22Rv1 (cell line): ENCODE data around the gene POU2F3.

Source experiments
- H3K27ac ChIP-seq: fragments of 450-650 bp; 2 replicates; pipeline ENCODE4 v1.5.1; 2017
- CTCF ChIP-seq: fragments of 450-650 bp; IDR thresholded peaks from 2 replicates; pipeline ENCODE4 v1.5.1; 2017; ENCODE audit warnings: mild to moderate bottlenecking
- ZFX ChIP-seq: fragments of 450-650 bp; IDR thresholded peaks from 2 replicates; pipeline ENCODE4 v1.6.1; 2017; ENCODE audit warnings: antibody characterized with exemption, borderline replicate concordance

The POU2F3 gene

GRCh38 chr11:120226714-120227113, 13.2 kb upstream of the POU2F3 start:
- no peak overlapping the region for H3K27ac ChIP-seq
- TF ChIP-seq ZFX, result no peak
- TF ChIP-seq CTCF, result no peak

DNA sequence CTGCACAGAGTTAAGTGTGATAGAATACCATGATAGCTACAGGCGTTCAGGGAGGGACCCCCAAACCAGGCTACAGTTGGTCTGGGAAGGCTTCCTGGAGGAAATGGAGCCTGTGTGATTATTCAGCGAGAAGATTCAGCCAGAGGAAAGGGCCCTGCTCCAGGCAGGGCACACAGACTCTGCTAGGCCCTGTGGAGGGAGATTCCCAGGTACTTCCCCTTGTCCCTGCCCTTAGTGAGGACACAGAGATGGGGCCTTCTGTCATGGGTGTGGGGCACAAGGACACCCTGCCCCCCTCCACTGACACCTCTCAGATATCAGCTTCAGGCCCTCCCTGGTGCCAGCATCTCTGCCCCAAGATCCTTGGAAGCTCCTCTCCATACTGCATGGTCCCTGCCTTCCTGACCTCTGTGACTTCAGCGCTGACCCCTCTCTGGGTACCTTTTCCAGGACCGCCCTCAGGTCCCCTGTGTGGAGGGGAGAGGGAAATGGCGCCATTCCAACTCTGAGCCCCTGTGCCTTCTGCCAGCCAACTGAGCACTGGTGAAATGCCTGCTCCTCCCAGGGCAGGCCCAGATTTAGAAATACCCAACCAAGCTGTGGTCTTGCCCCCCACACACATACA, 12.6 kb upstream of the POU2F3 start:
- no peak overlapping the region for H3K27ac ChIP-seq
- TF ChIP-seq CTCF (no peak), ZFX (no peak)

GRCh38 chr11:120228794-120229384, 11.1 kb upstream of the POU2F3 start:
- H3K27ac ChIP-seq, result no peak overlapping the region
- TF ChIP-seq CTCF (no peak), ZFX (no peak)

DNA sequence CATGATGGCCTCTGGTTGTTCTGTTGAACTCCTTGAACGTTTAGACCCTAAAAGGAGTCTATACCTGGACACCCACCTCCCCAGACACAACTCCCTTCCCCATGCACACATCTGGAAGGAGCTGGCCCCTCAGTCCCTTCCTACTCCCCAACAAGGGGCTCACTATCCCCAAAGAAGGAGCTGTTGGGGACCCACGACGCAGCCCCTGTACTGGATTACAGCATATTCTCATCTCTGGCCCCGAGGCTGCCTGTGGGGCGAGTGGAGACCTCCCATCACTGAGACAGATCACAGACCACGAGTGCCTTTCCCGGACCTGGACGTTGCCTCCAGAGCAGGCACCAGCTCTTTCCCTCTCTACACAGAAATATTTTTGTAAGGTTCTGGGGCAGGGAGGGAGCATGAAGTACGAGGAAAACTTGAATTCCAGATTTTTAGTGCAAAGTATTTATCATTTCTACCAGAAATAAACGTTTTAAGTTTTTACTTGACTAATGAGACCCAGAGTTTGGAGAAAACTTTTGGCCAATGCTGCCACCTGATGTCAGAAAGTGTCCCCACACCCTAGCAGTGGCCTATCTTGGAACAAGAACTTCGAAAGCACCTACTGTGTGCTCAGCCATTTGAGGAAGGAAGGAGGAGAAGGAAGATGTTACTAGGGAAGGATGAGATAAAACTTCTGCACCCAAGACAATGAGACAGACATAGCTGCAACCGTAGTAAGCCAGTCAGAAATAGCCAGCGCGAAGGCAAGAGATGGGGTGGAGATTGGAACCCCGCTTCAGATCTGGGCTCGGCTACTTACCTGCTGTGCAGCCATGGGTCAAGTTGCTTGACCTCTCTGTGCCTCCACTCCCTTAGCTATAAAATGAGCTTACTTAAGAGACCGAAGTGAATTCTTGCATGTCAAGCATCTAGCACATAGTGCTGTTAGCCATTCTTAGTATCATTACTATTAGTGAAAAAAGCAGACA, 10.2 kb upstream of the POU2F3 start:
- TF ChIP-seq CTCF (peak; percentile 47), ZFX (no peak)

GRCh38 chr11:120230433-120231071, 9.4 kb upstream of the POU2F3 start:
- TF ChIP-seq ZFX (no peak), CTCF (no peak)
- no peak overlapping the region for H3K27ac ChIP-seq

More for the DNA sequence above, 10.2 kb upstream of the POU2F3 start:
- no peak overlapping the region for H3K27ac ChIP-seq

DNA sequence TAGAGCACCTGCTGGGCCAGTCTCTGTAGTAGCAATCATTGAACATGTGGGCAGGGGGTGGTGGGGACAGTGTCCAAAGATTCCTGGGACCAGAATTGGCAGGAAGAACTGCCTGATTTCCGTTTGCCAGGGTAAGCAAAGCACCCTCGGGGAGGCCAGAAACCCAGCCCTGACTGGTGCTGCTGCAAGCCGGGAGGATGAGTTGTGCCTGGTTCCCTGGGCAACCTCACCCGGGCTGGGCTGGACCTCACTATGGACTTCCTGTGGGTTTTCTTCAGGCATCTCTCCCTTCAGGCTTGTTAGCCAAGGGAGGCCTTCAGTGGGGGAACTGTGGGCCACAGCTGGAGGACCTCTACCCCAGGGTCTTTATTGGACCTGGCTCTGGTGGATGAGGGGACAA, 8.0 kb upstream of the POU2F3 start:
- TF ChIP-seq ZFX (no peak), CTCF (no peak)
- no peak overlapping the region for H3K27ac ChIP-seq
